HS-27A (cell line): ENCODE data around the gene DCC.

Source experiments
- DNase-seq: peaks from one replicate; pipeline ENCODE4 v3.0.0-alpha.2; 2012; ENCODE audit warnings: low read depth, missing footprints

DCC gene

DNA sequence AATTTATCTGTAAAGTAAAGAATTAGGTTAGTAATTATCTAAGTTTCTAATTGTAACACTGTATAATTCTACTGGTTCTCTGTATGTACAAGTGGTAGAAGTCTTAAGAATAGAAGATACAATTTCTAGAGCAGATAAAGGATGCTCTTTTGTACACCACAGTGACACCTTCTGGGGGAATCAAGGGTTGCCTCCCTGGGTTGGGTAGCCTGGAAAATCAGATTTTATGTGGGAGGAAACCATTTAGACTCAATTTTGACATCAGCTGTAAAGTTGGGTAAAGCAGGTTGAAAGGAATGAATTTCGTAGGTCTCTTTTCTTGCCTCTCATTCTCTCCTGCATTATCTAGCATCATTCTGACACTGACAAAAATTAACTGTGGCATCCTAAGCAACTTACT is 354.8 kb downstream of the DCC start:
- DNase-seq = no peak

DNA sequence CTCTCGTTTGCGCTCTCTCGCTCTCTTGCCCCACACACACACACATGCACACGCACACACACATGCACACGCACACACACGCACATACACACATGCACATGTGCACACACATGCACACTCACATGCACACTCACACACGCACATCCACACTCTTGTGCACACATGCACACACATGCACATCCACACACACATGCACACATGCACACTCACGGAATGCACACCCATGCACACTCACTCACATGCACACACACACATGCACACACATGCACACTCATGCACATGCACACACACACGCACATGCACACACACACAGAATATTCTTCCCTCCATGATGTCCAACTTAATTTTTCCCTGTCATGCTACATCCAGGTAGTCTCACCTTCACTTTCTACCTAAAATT is 360.1 kb downstream of the DCC start:
- DNase-seq = no peak

DNA sequence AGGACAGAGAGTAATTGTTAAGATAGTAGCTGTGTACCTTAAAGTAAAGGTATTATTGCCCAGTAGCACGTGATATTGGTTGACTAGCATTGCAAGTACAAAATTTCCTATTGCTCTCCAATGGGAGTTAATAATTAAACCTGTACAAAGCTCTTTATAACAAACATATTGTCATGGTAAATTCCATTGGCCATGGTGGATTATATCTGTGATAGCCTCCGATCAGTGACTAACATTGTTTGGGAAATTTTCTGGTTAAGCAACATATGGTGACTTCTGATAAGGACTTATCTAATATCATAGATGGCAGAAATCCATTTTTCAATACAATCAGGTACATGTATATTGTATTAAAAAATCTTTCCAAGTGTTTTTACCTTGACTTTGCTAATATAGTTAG is 360.8 kb downstream of the DCC start:
- no peak for DNase-seq

DNA sequence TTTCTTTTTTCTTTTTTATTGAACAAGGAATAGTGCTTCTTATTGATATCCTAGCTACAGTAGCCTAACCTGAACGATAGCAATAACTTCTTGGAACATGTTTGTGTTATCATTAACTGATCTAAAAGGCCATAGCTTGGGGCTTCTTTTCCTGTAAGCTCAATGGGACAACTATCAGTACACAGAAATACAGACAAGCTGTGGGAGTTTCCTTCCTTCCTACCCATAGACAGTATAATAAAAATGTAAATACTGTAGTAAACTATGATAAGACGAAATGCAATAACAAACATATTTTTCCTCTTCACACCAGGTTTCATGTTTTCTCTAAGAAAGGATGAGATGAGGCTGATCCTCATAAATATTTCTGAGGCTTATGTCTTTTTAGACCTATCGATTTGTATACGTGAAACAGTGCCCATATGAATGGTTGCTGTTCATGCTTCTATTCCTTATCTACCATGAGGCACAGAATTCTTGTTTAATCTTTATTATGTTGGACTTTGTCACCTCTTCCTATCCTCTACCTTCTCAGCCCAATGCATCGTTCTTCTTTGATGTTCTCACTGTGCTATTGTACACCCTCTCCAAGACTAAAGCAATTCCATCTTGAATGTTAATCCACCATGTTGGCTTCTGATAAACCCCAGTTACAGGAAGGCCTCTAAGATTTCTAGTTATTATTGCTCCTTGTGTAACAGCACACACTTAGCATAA is 361.4 kb downstream of the DCC start:
- DNase-seq = no peak

DNA sequence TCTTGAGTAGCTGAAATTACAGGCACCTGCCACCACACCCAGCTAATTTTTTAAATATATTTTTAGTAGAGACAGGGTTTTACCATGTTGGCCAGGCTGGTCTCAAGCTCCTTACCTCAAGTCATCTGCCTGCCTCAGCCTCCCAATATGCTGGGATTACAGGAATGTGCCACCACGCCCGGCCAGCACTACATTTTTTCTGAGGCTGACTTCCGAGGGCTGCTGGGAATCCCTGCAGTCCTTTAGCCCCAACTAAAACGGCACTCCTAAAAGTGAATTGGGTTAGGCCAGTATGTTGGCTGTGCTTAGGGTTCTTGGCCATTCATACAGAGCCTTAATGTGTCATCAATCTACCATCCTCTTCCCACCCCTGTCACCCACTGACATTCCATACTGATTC is 375.4 kb downstream of the DCC start:
- DNase-seq = no peak

DNA sequence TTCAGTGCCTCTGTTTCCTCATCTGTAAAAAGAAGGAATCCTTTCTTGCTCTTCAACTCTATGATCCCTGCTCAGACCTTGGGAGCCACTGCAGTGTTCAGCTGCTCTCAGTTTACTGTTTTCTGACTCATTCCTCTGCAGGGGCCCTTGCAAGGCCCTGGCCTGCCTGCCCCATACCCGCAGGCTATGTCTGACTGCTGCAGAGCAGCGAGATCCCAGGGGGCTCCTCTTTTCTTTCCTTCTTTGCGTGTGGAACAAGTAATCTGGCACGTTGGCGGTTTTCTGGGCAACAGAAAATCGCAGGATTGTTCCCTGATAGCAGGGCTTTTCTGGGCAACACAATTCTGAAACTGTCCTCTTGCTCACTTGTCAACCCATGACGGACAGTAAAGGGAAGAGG is 376.0 kb downstream of the DCC start:
- DNase-seq = no peak

DNA sequence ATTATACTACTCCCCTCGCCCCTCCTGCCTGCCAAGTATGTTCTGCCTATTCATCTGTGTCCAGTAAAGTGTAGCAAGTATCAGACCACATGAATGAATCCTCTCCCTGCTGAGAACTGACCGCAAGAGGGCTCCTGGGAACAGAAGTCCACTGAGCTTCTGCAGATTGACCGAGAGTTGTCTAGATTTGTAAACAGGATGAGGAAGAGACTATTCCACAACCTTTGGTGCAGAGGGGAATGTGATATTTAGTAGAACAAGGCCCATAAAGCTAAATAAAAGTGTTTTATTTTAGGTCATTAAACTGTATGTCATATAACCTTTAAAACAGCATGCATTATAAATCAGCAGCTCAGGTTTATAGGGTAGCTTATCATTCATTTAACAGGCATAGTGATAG is 377.0 kb downstream of the DCC start:
- DNase-seq = no peak

DNA sequence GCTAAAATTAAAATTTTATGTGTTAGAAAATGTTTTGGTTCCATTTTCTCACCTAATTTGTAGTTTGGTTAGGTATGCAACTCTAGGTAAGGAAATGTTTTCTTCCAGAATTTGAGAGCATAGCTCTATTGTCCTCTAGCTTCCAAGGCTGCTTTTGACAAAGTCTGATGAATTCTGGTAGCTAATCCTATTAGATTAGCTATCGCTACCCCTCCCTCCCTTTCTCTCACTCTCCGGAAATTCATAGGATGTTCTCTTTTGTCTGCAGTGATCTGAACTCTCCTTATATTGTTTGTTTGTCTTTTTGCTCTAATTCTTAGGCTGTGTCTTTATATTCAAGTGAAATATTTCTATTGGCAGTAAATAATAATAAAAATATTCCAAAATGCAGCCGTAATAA is 382.9 kb downstream of the DCC start:
- no peak for DNase-seq

DNA sequence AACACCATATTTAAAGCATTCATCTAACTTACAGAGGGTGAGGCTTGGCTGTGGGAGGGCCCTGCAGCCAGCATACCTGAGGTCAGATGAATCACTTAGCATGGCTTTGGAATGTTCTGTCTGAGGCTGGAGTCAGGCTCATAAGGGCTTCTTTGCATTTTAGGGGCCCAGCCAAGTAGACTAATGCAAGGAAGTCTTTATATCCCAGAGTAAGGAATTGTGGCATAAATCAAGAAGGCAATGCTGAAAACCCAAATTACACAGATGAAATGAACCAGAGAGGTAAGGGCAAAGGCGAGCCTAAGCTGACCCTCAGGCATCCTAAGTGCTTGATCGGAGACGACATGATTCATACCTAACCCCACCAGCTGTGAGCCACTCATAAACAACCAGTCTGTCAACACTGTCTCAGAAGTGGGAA is 383.6 kb downstream of the DCC start:
- DNase-seq = no peak

DNA sequence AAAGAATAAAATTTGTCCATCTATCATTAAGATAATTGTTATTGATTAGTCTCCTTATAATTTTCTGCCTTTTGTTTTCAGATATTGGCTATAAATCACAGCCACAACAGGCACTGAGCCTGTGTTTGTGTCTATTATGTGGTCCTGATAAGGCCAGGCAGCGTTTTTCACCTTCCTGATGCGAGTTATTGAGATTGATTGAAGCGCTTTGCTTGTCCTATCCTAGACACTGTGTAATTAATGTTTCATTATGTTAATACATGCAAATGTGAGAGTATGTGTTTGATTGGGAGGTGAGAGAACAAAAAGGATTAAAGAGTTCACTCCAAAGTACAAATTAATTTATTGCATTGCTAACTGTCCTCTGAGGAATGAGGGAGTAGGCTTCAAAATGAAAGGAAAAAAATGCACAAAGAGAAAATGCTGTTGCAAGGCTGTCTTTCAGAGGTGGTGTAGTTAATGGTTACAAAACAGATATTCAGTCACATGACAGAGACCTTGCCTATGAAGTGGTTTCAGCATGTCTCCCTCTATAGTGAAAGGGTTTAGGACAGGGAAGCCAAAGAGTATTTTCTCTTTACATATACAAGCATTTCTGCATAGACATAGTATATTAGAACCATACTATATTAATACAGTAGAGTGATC is 391.1 kb downstream of the DCC start:
- DNase-seq = no peak

DNA sequence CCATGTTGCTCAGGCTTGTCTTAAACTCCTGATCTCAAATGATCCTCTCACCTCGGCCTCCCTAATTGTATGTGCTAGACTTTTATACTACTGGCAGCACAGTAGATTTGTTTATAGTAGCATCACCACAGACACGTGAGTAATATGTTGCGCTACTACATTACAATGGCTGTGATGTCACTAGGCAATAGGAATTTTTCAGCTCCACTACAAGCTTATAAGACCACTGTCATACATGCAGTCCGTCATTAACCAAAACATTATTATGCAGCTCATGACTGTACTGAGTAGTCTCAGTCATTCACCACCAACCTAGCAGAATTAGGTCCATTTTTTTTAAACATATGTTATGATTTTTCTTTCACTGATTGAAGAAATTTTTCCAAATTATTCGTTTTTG is 398.9 kb downstream of the DCC start:
- DNase-seq = no peak

DNA sequence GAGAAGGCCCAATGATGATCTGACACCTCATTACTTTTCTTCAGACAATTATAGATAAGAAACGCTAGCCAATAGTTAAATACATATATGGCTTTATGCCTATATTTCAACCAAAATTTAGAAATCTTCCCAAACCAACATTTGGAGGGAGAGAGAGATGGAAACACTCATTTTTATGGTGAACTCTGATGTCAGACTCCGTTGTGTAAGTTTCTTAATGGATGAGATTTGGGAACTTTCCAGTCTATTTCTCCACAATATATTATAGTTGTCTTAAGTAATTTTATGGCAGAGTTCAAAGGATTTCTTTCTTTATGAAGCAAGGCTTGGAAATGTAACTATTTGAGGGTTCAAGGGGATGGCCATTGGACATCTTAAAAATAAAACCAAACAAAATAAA is 407.0 kb downstream of the DCC start:
- no peak for DNase-seq

DNA sequence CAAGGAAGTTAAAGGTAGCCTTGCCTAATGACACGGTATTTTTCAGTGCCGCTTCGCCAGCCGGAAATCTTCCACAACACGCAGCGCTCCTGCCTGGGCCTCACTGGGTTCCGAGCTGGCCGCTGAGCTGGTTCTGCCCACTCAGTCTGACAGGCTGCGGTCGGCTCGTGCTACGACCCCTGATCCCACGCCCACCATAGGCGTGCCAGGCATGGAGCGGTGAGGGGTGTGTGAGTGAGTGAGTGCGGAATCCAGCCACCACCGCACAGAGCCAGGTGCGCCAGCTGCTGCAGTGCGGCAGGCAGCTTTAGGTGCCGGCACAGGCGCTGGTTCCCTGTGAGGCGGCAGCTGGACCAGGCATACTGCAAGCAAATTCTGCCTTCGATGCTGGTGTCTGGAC is 407.9 kb downstream of the DCC start:
- DNase-seq = no peak

DNA sequence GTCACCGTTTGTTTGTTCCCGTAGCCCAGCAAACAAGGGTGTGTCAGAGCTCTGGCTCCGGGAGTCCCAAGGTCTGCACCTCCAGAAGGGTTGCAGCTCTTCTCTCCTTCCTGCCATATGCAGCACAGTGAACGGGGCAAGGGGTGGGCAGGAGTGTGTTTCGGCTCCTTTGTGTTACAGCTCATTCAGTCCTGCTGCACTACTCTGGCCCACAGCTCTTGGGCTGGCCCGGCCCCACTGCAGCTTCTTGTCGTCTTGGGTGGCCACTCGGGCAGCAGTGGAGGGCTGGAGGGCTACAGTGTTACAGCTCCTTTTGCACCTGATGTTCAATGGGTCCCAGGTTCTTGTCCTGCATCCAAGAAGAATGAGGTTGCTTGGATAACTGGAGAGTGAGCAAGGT is 408.3 kb downstream of the DCC start:
- no peak for DNase-seq

DNA sequence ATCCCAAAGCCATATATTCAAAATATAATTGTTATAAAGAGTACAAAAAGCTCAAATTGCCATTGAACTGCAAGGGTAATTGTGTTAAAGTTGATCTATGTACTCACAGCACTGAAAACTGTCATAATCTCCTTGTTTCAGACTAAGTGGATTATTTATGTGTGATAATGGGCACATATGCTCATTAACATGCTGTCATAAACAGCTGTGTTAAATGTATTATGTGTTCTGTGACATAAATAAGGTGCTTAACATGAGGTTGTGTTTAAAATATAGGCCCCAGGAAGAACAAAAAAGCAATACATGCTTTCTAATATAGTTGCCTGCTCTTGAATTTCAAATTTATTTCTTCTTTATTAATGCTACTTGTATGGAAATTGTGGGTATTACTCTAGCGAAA is 409.5 kb downstream of the DCC start:
- no peak for DNase-seq

DNA sequence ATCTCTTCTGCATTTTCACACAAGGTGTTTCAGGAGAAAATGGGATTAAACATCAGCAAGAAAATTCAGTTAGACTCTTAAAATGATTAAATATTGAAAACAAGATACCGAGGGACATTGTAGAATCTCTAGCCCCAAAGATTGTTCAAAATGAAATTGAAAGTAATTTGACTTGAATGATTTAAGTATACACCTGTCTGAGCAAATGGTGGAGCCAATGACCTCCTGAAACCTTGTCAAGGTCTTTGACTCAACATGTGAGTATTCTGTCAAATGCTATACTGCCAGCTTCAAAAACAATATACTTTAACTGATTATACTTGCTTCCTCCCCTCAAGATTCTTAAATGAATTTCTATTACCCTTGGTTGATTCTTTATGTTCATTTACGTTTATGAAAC is 411.0 kb downstream of the DCC start:
- no peak for DNase-seq

DNA sequence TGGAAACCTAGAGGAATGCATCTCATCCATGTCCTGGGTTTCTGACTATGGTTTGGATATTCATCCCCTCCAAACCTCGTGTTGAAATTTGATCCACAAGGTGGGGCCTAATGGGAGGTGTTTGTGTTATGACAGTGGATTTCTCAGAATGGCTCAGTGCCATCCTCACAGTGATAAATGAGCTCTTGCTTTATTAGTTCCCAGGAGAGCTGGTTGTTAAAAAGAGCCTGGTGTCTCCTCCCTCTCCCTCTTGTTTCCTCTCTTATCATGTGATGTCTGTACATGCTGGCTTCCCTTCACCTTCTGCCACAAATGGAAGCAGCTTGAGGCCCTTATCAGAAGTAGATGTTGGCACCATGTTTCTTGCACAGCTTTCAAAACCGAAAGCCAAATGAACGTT is 424.3 kb downstream of the DCC start:
- DNase-seq = no peak

DNA sequence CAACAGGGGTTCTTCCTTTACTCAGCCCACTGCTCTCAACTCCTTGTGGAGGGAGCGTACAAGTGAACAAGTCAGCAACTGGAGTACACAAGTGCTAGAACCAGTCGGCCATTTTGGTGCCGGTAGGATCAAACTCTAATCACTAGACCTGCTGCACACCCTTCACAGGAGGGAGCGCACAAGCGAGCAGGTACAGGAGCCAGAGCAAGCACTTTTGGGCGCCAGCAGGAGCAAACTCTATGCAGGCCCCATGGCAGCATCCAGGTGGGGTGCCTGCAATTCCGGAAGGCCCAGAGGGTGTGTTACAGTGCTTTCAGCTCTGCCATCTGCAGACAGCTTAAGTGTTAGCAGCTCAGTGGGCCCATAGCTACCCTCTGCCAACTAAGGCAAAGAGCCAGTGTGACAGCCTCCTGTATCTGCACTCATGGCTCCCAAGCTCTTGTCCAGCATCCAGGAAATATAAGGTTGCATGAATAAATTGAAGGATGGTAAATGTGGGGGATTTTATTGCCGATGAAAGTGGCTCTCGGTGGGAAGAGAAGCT is 426.1 kb downstream of the DCC start:
- DNase-seq = no peak

DNA sequence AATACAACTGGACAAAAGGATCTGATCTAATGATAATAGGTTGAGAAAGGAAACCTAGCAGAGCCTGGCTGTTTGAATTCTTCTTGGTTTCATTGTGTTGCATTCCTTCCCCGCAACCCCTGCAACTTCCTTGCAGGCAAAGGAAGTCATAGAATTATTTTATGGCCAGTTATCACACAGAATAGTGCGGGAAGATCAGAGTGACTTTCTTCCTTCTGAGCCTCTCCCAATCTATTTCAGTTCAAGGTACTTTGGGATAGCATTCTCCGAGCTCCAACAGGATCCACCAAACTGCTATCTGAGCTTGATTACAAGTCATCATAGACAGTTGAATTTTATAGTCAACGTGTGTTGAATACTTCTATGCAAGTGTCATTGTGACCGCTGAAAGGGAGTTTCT is 441.1 kb downstream of the DCC start:
- DNase-seq = no peak

DNA sequence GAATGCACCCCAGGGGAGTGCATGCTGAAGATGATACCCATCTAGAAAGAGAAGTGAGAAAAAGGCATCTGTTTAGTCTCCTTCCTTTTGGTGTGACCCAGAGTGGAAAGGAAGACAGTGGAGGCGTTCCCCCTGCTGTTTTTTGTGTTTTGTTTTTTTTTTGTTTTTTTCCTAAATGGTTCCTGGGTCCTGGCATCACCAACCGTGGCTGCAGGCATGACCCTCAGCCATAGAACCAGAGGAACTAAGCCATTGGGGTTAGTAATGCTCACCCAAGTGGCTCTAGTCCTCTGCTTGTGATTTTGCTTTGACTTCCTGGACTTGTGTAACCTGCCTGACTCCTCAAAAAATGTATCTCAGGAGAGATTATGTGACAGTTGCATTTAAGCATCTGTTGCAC is 451.3 kb downstream of the DCC start:
- no peak for DNase-seq

DNA sequence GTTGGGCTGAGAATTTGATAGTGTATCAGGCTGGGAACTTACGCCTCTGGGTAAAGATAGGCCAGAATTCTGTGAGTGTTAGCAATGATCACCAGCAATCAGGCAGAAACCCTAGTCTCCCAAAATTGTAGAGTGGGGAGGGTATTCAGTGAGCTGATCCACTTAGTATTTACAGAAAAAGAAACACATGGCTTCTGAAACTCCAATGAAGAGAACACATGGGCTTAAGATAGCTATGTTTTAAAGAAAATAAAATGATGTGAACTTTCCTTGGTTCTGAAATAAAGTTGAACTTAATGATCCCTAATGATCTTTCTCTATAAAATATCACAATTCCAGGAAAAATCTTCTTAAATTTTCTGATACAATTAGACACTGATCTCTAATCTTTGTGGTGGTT is 472.8 kb downstream of the DCC start:
- DNase-seq = no peak

DNA sequence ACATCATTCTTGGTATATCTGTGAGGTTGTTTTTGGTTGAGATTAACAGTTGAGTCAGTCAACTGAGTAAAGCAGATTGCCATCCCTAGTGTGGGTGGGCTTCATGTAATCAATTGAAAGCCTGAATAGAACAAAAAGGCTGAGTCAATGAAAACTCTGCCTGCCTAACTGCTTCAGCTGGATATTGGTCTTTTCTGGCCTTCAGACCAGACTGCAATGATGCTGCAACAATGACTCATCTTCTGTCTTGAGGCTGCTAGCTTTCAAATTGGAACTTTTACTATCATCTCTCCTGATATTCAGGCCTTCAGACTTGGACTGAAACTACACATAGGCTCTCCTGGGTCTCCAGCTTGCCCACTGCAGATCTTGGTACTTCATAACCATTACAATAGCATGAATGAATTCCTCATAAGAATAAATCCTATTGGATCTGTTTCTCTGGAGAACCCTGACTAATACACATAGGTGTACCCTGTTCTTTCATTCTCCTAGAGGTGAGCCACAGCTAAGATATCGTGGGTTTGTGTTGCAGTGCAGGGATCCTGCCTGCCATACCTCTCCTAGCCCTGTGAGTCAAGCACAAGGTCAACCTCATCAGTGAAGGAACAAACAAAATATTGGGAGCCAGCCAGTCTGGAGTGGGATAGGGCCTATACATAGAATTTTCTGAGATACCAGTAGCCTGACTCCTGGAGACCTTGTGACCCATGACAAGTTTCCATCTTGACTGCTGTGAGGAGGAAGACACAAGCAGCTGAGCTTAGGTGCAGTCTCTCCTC is 473.8 kb downstream of the DCC start:
- no peak for DNase-seq

DNA sequence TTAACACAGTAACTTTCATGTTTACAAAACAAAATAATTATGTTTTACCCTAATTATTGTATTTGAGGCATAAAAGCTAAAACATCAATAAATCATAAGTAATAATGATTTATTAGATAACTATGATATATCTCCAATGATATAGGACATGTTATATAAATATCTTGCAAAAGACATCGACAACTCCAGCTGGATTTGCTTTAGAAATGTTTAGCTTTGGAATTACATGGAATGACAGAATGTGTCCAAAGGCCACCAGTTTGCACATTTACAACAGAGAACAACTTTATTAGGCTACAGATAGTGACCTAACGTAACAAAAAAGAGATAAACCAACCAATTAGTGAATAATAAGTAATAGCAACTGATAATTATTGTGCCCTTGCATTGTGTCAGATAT is 475.7 kb downstream of the DCC start:
- DNase-seq = no peak
